ENCODE measurements around the gene ACSM5. TPM values are rescaled to one million over a fixed set of nuclear protein-coding genes. Genes with fewer than 3 reads are reported as not detected.
A peak's percentile ranks its signal among the peaks of the same experiment; 100 is the strongest.

The ACSM5 gene, protein sequence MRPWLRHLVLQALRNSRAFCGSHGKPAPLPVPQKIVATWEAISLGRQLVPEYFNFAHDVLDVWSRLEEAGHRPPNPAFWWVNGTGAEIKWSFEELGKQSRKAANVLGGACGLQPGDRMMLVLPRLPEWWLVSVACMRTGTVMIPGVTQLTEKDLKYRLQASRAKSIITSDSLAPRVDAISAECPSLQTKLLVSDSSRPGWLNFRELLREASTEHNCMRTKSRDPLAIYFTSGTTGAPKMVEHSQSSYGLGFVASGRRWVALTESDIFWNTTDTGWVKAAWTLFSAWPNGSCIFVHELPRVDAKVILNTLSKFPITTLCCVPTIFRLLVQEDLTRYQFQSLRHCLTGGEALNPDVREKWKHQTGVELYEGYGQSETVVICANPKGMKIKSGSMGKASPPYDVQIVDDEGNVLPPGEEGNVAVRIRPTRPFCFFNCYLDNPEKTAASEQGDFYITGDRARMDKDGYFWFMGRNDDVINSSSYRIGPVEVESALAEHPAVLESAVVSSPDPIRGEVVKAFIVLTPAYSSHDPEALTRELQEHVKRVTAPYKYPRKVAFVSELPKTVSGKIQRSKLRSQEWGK
- 10 to 100 TPM in 1 of 2 donors, under 1 TPM in 1; 0.78 to 11.0 TPM for total RNA-seq

DNA sequence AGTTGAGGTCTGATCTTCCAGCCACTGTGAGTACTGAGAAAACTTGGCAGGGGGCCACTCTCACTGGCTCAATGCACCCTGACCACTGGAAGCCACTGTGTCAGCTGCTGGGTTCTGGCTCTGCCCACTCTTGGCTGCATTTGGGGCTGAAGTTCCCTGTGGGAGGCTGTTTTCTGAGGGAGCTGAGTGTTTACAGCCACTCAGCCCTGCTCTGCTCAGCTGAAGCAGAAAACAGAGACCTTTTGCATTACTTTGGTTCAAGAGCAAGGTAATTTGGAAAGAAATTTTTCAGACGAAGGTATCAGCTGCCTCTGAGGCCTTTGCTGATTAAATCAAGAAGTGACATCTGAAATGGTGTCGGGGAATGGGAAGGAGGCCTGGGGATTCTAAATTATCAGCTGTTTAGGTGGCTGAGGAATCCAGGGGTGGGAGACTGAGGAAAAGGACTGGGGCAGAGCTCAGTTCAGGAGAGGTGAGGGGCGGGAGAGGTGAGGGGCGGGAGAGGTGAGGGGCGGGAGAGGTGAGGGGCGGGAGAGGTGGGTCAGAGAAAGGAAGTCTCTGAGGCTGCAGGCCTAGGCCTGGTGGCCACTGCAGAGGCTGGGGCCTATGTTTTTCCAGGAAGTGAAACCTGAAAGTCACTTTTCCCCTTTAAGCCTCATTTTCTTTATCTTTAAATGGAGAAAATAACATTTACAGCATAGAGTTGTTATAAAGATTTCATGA is at the start of gene ACSM5:
Gene ACSM5, plus strand, starts transcription at position 137 of the 723 bp plus-strand sequence. CDS start 1,951 bp downstream, outside the sequence.
- no peaks in the 10 kb centered on the region for H3K36me3 ChIP-seq
- ATAC-seq (ENCODE audit: insufficient number of reproducible peaks, low FRiP score, low read depth) (no peak), DNase-seq (ENCODE audit: low spot score) (no peak)
- no peaks in the 10 kb centered on the region for H3K27me3 ChIP-seq (replicated peaks; ENCODE audit: insufficient read depth)
- H3K9me3 ChIP-seq: no peaks in the 10 kb centered on the region
- H3K4me3 ChIP-seq: no peak within 1 kb of the TSS
- H3K4me1 ChIP-seq (ENCODE audit: control insufficient read depth in 1 of 2, low read depth in 2 of 2): no peaks in the 10 kb centered on the region
- TF ChIP-seq, protein P1, sequence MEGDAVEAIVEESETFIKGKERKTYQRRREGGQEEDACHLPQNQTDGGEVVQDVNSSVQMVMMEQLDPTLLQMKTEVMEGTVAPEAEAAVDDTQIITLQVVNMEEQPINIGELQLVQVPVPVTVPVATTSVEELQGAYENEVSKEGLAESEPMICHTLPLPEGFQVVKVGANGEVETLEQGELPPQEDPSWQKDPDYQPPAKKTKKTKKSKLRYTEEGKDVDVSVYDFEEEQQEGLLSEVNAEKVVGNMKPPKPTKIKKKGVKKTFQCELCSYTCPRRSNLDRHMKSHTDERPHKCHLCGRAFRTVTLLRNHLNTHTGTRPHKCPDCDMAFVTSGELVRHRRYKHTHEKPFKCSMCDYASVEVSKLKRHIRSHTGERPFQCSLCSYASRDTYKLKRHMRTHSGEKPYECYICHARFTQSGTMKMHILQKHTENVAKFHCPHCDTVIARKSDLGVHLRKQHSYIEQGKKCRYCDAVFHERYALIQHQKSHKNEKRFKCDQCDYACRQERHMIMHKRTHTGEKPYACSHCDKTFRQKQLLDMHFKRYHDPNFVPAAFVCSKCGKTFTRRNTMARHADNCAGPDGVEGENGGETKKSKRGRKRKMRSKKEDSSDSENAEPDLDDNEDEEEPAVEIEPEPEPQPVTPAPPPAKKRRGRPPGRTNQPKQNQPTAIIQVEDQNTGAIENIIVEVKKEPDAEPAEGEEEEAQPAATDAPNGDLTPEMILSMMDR (IDR thresholded peaks at IDR 0.05): no peak
- peak within 1 kb of the TSS in 1 of 2 donors; percentile 21 for H3K27ac ChIP-seq

DNA sequence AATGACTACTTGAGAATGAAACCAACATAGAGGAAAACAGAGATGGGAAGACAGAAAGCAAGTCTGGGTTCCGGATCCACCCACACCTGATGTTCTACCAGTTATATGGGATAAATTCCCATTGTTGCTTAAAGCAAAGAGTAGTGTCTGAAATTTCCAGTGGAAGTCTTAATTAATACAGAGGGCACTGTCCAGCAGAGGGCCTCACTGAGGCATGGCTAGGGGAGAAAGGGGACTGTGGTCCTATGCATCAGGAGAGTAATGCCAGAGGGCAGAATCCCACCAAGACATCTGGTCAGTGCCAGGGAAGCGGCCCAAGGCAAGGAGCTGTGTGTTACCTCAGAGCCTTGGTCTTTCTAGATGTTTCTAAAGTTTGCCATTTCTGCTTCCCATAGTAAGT is 49.3 kb upstream of the ACSM5 start:
- Histone ChIP-seq H3K4me3 (no peak overlapping the region), H3K36me3 (no peaks in the 10 kb centered on the region), H3K4me1 (ENCODE audit: control insufficient read depth in 1 of 2, low read depth in 2 of 2) (peaks cover 0 to 16% of the 10 kb centered on the region in 2 donors), H3K27me3 (replicated peaks; ENCODE audit: insufficient read depth) (no peaks in the 10 kb centered on the region), H3K9me3 (no peaks in the 10 kb centered on the region), H3K27ac (no peak overlapping the region)
- DNase-seq (ENCODE audit: low spot score) (no peak), ATAC-seq (ENCODE audit: insufficient number of reproducible peaks, low FRiP score, low read depth) (no peak)
- TF ChIP-seq, protein P1 (IDR thresholded peaks at IDR 0.05): no peak

DNA sequence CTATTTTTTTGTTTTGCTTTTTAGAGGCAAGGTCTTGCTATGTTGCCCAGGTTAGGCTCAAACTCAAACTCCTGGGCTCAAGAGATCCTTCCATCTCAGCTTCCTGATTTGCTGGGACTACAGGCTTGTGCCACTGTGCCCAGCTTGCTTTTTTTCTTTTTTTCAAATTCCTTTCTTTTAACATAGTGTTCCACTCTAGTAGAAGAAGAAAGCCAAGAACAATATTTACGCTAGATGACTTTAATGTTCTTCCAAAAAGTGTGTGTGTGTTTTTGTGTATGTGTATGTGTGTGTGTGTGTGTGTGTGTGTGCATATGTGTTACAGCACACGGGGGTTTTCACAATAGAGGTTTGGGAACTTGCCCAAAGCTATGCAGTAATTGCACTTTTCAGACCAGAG is 46.1 kb upstream of the ACSM5 start:
- no peaks in the 10 kb centered on the region for H3K9me3 ChIP-seq
- peaks cover 0 to 16% of the 10 kb centered on the region in 2 donors for H3K4me1 ChIP-seq (ENCODE audit: control insufficient read depth in 1 of 2, low read depth in 2 of 2)
- TF ChIP-seq, protein P1 (IDR thresholded peaks at IDR 0.05): no peak
- ATAC-seq (ENCODE audit: insufficient number of reproducible peaks, low FRiP score, low read depth) (no peak), DNase-seq (ENCODE audit: low spot score) (no peak)
- no peaks in the 10 kb centered on the region for H3K27me3 ChIP-seq (replicated peaks; ENCODE audit: insufficient read depth)
- H3K27ac ChIP-seq: no peak overlapping the region
- H3K36me3 ChIP-seq: no peaks in the 10 kb centered on the region
- no peak overlapping the region for H3K4me3 ChIP-seq

DNA sequence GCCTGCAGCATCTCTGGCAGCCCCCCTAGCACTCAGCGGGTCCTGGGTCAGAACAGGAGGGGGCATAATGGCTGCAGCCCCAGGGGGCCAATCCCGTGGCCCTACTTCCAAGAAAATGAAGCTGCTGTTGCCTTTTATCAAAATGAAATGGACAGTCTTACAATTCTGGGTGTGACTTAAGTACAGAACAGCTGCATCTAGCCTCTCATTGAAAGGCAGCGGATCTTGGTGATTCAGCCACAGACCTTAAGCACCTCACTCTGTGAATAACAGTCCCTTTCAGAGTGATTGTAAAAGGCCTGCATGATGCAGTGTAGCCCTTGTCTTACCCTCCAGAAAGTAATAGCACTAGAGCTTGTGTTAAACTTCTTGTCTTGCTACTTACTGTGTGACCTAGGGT is 45.3 kb upstream of the ACSM5 start:
- no peaks in the 10 kb centered on the region for H3K9me3 ChIP-seq
- ATAC-seq (ENCODE audit: insufficient number of reproducible peaks, low FRiP score, low read depth) (no peak), DNase-seq (ENCODE audit: low spot score) (no peak)
- no peak overlapping the region for H3K4me3 ChIP-seq
- H3K27ac ChIP-seq: no peak overlapping the region
- TF ChIP-seq, protein P1 (IDR thresholded peaks at IDR 0.05): no peak
- no peaks in the 10 kb centered on the region for H3K36me3 ChIP-seq
- H3K27me3 ChIP-seq (replicated peaks; ENCODE audit: insufficient read depth): no peaks in the 10 kb centered on the region
- H3K4me1 ChIP-seq (ENCODE audit: control insufficient read depth in 1 of 2, low read depth in 2 of 2): peaks cover 0 to 16% of the 10 kb centered on the region in 2 donors

Measured in thoracic aorta (tissue), 2 donors.